Nephron progenitor cell (in vitro differentiated cells): ENCODE data around the gene CD33.
"Not testable (repeated sequence)": the region's sequence is repeated elsewhere in the genome, so short reads cannot be mapped to it uniquely, and the experiment has no call there.

Experiments
- DNase-seq: peaks from one replicate; pipeline ENCODE4 v3.0.0; 2021
- H3K27ac Mint-ChIP-seq: 2 replicates; pipeline ENCODE4 v1.8.0; 2021; ENCODE audit warnings: mild to moderate bottlenecking, moderate library complexity, mixed read lengths
- H3K27me3 Mint-ChIP-seq: 2 replicates; pipeline ENCODE4 v1.8.0; 2021; ENCODE audit warnings: mild to moderate bottlenecking, low read depth, mixed read lengths; ENCODE audit not compliant: poor library complexity
- H3K36me3 Mint-ChIP-seq: 2 replicates; pipeline ENCODE4 v1.8.0; 2021; ENCODE audit warnings: low read depth, mixed read lengths
- H3K4me1 Mint-ChIP-seq: 2 replicates; pipeline ENCODE4 v1.8.0; 2021; ENCODE audit warnings: mixed read lengths
- H3K4me3 Mint-ChIP-seq: 2 replicates; pipeline ENCODE4 v1.8.0; 2021; ENCODE audit warnings: mild to moderate bottlenecking, moderate library complexity, mixed read lengths
- H3K9me3 Mint-ChIP-seq: 2 replicates; pipeline ENCODE4 v1.8.0; 2021; ENCODE audit warnings: mild to moderate bottlenecking, moderate library complexity, mixed read lengths
- TF ChIP-seq, protein P1 (sequence below): fragments of 200-600 bp; sonication (generic); IDR thresholded peaks from 2 replicates; pipeline ENCODE4 v1.5.0; 2021; ENCODE audit warnings: antibody characterized with exemption

CD33 gene

DNA sequence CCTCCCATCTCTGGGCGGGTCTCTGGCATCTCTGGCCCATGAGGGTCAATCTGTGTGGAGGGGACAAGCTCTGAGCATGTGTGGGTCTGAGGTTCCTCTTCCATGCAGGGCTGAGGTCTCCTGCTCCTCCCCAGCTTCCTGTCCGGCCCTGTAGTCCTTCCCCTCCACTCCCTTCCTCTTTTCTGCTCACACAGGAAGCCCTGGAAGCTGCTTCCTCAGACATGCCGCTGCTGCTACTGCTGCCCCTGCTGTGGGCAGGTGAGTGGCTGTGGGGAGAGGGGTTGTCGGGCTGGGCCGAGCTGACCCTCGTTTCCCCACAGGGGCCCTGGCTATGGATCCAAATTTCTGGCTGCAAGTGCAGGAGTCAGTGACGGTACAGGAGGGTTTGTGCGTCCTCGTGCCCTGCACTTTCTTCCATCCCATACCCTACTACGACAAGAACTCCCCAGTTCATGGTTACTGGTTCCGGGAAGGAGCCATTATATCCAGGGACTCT lies at the start of gene CD33:
CD33 (plus strand) TSS at position 183 of the 496 bp plus-strand sequence; CDS start at position 222, 39 bp downstream.
- peaks cover 19% of the 10 kb centered on the region for H3K27me3 Mint-ChIP-seq
- DNase-seq, H3K4me1 Mint-ChIP-seq, H3K9me3 Mint-ChIP-seq, H3K36me3 Mint-ChIP-seq, H3K27ac Mint-ChIP-seq, H3K4me3 Mint-ChIP-seq: not testable (repeated sequence)

DNA sequence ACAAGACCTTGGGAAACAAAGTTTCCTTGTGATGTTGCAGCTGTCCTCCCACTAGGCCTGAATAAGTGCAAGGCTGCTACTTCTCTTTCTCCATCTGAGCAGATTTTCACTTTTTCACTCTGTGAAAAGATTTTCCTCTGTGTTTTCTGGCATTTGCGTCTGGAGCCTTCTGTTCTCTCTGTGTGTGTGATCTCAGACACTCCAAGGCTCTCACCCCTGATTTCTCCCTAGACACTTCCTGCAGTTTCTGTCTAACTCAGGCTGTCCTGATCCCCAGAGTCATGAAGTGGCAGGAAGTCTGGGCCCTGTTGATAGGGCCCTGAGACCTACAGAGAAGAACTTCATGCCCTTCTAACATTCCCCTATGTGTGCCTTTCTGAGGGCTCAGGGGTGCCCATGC lies 45.6 kb upstream of the CD33 start:
- Mint-ChIP-seq H3K9me3 (peaks cover 14% of the 10 kb centered on the region), H3K36me3 (no peaks in the 10 kb centered on the region), H3K4me3 (no peak overlapping the region), H3K27ac (no peak overlapping the region), H3K27me3 (peaks cover 35% of the 10 kb centered on the region), H3K4me1 (no peaks in the 10 kb centered on the region)
- TF ChIP-seq, protein P1, sequence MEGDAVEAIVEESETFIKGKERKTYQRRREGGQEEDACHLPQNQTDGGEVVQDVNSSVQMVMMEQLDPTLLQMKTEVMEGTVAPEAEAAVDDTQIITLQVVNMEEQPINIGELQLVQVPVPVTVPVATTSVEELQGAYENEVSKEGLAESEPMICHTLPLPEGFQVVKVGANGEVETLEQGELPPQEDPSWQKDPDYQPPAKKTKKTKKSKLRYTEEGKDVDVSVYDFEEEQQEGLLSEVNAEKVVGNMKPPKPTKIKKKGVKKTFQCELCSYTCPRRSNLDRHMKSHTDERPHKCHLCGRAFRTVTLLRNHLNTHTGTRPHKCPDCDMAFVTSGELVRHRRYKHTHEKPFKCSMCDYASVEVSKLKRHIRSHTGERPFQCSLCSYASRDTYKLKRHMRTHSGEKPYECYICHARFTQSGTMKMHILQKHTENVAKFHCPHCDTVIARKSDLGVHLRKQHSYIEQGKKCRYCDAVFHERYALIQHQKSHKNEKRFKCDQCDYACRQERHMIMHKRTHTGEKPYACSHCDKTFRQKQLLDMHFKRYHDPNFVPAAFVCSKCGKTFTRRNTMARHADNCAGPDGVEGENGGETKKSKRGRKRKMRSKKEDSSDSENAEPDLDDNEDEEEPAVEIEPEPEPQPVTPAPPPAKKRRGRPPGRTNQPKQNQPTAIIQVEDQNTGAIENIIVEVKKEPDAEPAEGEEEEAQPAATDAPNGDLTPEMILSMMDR = no peak
- no peak for DNase-seq

DNA sequence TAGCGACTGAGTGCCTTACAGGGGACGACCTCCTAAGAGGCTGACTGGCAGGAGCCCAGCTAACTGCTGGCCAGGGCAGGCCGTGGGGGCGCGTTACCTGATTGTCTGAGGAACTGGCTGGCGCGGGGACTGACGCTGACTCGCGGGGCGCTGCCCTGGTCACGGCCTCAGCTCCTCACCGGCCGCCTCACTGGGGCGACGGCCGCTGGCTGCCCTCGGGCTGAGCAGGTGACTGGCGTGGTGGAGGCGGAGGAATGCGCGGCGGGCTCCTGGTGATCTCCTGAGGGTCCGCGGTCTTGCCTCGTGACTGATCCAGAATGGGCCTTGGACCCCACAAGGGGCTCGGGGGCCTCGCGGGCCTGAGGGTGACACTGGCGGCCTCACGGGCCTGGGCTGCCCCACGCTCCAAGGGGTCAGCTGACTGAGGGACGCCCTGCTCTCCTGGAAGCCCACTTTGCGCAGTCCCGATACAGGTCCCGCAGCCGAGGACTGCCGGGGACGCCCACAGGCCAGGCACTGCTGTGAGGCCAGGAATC lies 43.4 kb upstream of the CD33 start:
- Mint-ChIP-seq H3K9me3 (peaks cover 19% of the 10 kb centered on the region), H3K36me3 (no peaks in the 10 kb centered on the region), H3K4me1 (no peaks in the 10 kb centered on the region), H3K4me3 (no peak overlapping the region), H3K27ac (no peak overlapping the region), H3K27me3 (peaks cover 44% of the 10 kb centered on the region)
- TF ChIP-seq, protein P1 = no peak
- no peak for DNase-seq

DNA sequence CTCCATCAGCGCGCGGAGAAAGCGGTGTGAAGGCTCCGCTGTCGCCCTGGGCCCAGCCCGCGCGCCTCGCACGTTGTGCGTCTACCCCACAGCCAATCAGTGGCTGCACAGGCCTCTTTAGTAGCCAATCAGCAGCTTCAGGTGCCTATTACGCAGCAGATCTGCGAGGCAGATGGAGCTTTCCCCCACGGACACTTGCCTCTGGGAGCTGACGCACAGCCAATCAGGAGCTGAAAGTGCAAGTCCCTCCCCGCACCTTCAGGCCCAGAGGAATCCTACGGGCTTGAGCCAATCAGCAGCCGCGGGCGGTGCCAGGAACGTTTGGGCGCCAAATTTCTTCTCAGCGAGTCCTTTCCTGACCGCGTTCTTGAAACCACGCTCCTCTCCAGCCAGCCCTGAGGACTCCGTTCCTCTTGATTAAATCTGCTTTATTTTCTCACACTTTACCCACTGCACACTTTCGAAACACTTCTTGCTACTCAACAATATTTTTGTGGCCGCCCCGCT lies 42.9 kb upstream of the CD33 start:
- Mint-ChIP-seq H3K4me1 (no peaks in the 10 kb centered on the region), H3K36me3 (no peaks in the 10 kb centered on the region), H3K27ac (no peak overlapping the region), H3K4me3 (peak overlapping the region; percentile 48), H3K9me3 (peaks cover 19% of the 10 kb centered on the region), H3K27me3 (peaks cover 44% of the 10 kb centered on the region)
- TF ChIP-seq, protein P1 = no peak
- DNase-seq = no peak

DNA sequence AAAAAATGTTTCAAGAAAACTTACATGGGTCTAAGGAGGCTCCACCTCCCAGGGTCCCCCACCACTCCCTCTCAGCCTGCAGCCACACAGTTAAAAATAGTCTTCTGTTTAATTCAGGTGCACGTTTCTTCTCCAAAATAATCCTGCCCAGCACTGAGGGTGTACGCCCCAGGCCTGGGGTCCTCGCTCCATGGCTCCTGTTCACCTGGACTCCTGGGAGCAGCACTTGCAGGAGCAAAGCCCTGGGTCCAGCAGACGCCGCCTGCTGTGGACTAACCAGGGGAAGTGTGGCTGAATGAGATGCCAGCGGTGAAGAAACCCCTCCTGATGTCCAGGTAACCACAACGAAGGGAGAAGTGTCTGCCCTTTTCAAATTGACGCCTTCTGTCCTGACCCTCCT lies 41.3 kb upstream of the CD33 start:
- peaks cover 44% of the 10 kb centered on the region for H3K27me3 Mint-ChIP-seq
- TF ChIP-seq, protein P1 = no peak
- peak overlapping the region; percentile 51 for H3K27ac Mint-ChIP-seq
- peaks cover 22% of the 10 kb centered on the region for H3K9me3 Mint-ChIP-seq
- H3K4me3 Mint-ChIP-seq = peak overlapping the region; percentile 18
- no peaks in the 10 kb centered on the region for H3K36me3 Mint-ChIP-seq
- no peak for DNase-seq
- no peaks in the 10 kb centered on the region for H3K4me1 Mint-ChIP-seq

DNA sequence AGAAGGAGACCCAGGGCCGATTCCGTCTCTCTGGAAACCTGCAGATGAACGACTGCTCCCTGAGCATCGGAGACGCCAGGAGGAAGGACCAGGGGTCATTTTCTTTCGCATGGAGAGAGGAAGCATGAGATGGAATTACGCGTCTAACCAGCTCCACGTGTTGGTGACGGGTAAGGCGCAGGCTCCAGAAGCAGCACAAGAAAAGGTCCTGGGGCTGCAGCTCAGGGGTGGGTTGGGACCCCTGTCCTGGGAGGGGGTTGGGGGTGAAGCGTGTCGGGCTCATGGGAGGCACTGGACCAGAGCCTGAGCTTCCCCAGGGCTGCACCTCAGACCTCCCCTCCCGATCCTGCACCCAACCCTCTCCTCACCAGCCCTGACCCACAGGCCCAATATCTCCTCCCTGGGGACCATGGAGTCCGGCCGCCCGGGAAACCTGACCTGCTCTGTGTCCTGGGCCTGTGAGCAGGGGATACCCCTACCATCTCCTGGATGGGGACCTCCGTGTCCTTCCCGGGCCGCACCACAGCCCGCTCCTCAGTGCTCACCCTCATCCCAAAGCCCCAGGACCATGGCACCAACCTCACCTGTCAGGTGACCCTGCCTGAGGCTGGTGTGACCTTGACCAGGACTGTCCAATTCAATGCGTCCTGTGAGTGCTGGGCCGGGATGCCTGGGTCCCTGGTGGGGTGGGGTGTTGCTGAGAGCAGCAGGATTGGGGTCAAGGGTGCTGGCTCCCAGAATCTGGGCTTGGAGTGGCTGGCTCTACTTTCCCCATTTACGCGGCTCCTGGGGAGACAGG lies 39.6 kb upstream of the CD33 start:
- Mint-ChIP-seq H3K27ac (no peak overlapping the region), H3K4me3 (no peak overlapping the region), H3K36me3 (no peaks in the 10 kb centered on the region), H3K27me3 (peaks cover 32% of the 10 kb centered on the region), H3K9me3 (peaks cover 22% of the 10 kb centered on the region), H3K4me1 (no peaks in the 10 kb centered on the region)
- TF ChIP-seq, protein P1 = no peak
- no peak for DNase-seq
